ENCODE data around the gene PCLO. TPM values are rescaled to one million over a fixed set of nuclear protein-coding genes. Genes with fewer than 3 reads are reported as not detected.
"Not testable (repeated sequence)": the region's sequence is repeated elsewhere in the genome, so short reads cannot be mapped to it uniquely, and the experiment has no call there.

The PCLO gene
- total RNA-seq, 2 experiments from 2014 or later = 0.02 TPM; not detected in 1

GRCh38 chr7:82726038-82726800 lies 436.5 kb downstream of the PCLO start:
- H3K9me3 Mint-ChIP-seq = no peaks in the 10 kb centered on the region
- H3K4me1 Mint-ChIP-seq (ENCODE audit: low read depth) = no peaks in the 10 kb centered on the region
- no peak overlapping the region for H3K27ac Mint-ChIP-seq
- ChIA-PET POLR2A (no interaction called here), CTCF (no interaction called here)
- no peaks in the 10 kb centered on the region for H3K27me3 Mint-ChIP-seq
- H3K36me3 Mint-ChIP-seq = no peaks in the 10 kb centered on the region
- no peak overlapping the region for H3K4me3 Mint-ChIP-seq
- DNase-seq = no peak
- intact Hi-C loops (cut with micrococcal nuclease) = loop anchor here (2.0 to 10.0 kb wide), 4 partner anchors 121 to 1243 kb away; no protein-coding TSS in a partner anchor

DNA sequence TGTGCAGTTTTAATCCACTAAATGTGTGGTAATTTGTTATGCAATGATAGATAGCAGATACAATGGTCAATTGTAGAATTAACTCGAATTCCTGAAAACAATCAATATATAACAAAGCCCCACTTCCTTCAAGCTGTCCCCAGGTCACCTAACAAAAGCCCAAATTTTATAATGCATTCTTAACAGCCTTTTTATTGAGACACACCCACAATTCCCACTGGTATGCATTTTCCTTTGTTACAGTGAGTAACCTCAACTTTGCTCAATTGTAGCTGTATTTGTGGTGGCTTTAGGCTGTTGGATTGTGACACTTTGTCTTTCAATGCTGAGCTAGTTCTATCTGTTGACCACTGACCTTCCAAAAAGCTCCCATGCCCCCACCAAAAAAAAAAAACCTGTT lies 439.3 kb downstream of the PCLO start:
- intact Hi-C loops (cut with micrococcal nuclease) = loop anchor here (10.0 kb wide), 1 partner anchor 119 kb away; no protein-coding TSS in a partner anchor
- Mint-ChIP-seq H3K36me3 (no peaks in the 10 kb centered on the region), H3K27ac (no peak overlapping the region), H3K9me3 (no peaks in the 10 kb centered on the region), H3K4me3 (no peak overlapping the region), H3K4me1 (ENCODE audit: low read depth) (no peaks in the 10 kb centered on the region), H3K27me3 (no peaks in the 10 kb centered on the region)
- DNase-seq = no peak
- CTCF ChIA-PET = no interaction called here
- POLR2A ChIA-PET = no interaction called here

- ChIA-PET CTCF (no interaction called here), POLR2A (no interaction called here)
- no peak for DNase-seq
Observed at GRCh38 chr7:82722946-82723345, 439.7 kb downstream of the PCLO start.

DNA sequence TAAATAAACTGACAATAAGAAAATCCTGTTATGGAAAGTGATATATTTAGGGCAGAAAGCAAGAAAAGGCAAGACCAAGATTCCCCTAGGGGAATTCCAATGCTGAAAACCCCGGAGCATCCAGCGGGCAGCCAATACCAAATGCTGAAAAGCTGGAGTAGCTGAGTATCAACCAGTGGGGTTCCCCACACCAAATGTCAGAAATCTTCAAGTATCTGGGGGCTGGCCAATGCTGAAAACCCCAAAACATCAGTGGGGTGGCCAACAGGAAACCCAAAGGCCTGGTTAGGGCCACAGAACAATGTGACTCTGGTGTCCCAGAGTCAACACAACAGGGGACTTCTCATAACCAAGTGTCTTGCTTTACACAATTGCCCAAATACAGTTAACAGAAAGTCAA lies 447.3 kb downstream of the PCLO start:
- no peak for DNase-seq
- Mint-ChIP-seq H3K4me1 (ENCODE audit: low read depth) (no peaks in the 10 kb centered on the region), H3K4me3 (no peak overlapping the region), H3K27me3 (no peaks in the 10 kb centered on the region), H3K27ac (no peak overlapping the region), H3K36me3 (no peaks in the 10 kb centered on the region), H3K9me3 (peaks cover 3% of the 10 kb centered on the region)
- intact Hi-C loops (cut with micrococcal nuclease) = no loop called here
- POLR2A ChIA-PET = no interaction called here
- CTCF ChIA-PET = no interaction called here

More at GRCh38 chr7:82722946-82723345, 439.7 kb downstream of the PCLO start:
- Mint-ChIP-seq H3K36me3 (no peaks in the 10 kb centered on the region), H3K9me3 (no peaks in the 10 kb centered on the region), H3K27ac (no peak overlapping the region), H3K27me3 (no peaks in the 10 kb centered on the region), H3K4me3 (no peak overlapping the region), H3K4me1 (ENCODE audit: low read depth) (no peaks in the 10 kb centered on the region)
- intact Hi-C loops (cut with micrococcal nuclease) = loop anchor here (10.0 kb wide), 1 partner anchor 118 kb away; no protein-coding TSS in a partner anchor

GRCh38 chr7:82714883-82715282 lies 447.8 kb downstream of the PCLO start:
- no peak overlapping the region for H3K4me3 Mint-ChIP-seq
- ChIA-PET CTCF (no interaction called here), POLR2A (no interaction called here)
- H3K27ac Mint-ChIP-seq = no peak overlapping the region
- peaks cover 3% of the 10 kb centered on the region for H3K9me3 Mint-ChIP-seq
- H3K4me1 Mint-ChIP-seq (ENCODE audit: low read depth) = no peaks in the 10 kb centered on the region
- H3K27me3 Mint-ChIP-seq = no peaks in the 10 kb centered on the region
- H3K36me3 Mint-ChIP-seq = no peaks in the 10 kb centered on the region
- DNase-seq = no peak
- intact Hi-C loops (cut with micrococcal nuclease) = no loop called here

GRCh38 chr7:82713506-82713905 lies 449.2 kb downstream of the PCLO start:
- Mint-ChIP-seq H3K4me1 (ENCODE audit: low read depth) (no peaks in the 10 kb centered on the region), H3K36me3 (no peaks in the 10 kb centered on the region), H3K9me3 (peaks cover 3% of the 10 kb centered on the region), H3K27ac (no peak overlapping the region), H3K27me3 (no peaks in the 10 kb centered on the region), H3K4me3 (no peak overlapping the region)
- DNase-seq = no peak
- POLR2A ChIA-PET = no interaction called here
- CTCF ChIA-PET = no interaction called here
- intact Hi-C loops (cut with micrococcal nuclease) = no loop called here

DNA sequence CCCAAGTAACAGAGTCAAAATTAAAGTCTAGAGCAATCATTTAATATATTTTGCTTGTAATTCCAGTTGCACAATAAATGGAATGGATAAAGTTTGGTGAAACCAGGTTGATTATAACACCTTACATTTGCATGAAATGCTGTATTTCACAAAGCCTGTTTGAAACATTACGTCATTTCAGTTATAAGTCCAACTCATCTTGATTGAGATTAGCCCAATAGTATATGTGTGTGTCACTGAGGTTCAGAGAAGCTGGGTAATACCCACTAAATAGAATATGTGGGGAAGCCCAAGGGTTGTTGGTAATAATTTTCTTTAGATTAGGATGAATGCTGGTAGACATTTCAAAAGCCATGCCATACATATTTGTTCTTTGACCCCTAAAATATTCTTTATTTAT lies 456.3 kb downstream of the PCLO start:
- H3K9me3 Mint-ChIP-seq; DNase-seq; POLR2A ChIA-PET; intact Hi-C loops (cut with micrococcal nuclease); H3K36me3 Mint-ChIP-seq; CTCF ChIA-PET; H3K4me1 Mint-ChIP-seq (ENCODE audit: low read depth); H3K27ac Mint-ChIP-seq; H3K27me3 Mint-ChIP-seq; H3K4me3 Mint-ChIP-seq: not testable (repeated sequence)

DNA sequence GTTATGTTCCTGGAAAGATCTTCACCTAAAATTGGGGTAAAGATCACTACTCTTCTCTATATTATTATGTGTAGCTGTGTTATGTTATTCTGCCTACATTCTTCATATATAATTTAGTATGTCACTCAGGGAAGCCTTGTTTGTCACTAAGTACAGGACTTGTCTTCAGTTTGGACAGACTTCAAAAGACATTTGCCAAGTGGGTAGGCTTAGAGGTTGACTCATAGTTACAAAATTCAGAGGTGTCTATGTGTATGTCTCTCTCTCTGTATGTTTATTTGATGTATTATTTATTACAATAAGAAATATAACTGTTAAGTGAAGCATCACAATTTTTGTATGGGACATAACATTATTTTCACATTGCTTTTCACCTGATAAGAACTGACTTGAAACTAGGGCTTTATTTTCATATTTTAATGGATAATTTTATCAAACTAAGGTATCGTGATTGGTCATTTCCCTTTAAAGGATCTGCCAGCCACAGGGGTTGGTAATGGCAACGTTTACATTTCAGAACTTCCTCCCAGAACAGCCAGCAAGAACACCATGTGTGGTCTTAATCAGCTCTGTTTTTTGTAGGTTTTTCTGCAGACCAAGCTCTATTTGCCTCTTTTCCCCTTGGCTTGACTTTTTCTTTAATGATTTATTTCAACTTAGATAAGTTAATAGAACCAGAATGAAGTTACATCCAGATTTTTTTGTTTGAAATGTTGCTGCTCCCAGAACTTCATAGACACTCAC lies 457.0 kb downstream of the PCLO start:
- Mint-ChIP-seq H3K27ac (no peak overlapping the region), H3K9me3 (no peaks in the 10 kb centered on the region), H3K36me3 (no peaks in the 10 kb centered on the region), H3K27me3 (no peaks in the 10 kb centered on the region), H3K4me1 (ENCODE audit: low read depth) (no peaks in the 10 kb centered on the region), H3K4me3 (no peak overlapping the region)
- no peak for DNase-seq
- intact Hi-C loops (cut with micrococcal nuclease) = no loop called here
- POLR2A ChIA-PET = no interaction called here
- CTCF ChIA-PET = no interaction called here

GRCh38 chr7:82704121-82704520 lies 458.6 kb downstream of the PCLO start:
- DNase-seq = no peak
- H3K27me3 Mint-ChIP-seq = no peaks in the 10 kb centered on the region
- CTCF ChIA-PET = no interaction called here
- no peak overlapping the region for H3K27ac Mint-ChIP-seq
- H3K4me1 Mint-ChIP-seq (ENCODE audit: low read depth) = no peaks in the 10 kb centered on the region
- intact Hi-C loops (cut with micrococcal nuclease) = no loop called here
- POLR2A ChIA-PET = no interaction called here
- no peaks in the 10 kb centered on the region for H3K36me3 Mint-ChIP-seq
- H3K9me3 Mint-ChIP-seq = no peaks in the 10 kb centered on the region
- no peak overlapping the region for H3K4me3 Mint-ChIP-seq
